OCI-LY3 (cell line): ENCODE measurements around the gene ZNF526.

Experiments used
- H2AFZ ChIP-seq: fragments of 200-600, 300-600 bp; shearing (Covaris generic); 2 replicates; pipeline ENCODE4 v1.6.0; 2014; ENCODE audit warnings: antibody characterized with exemption, low read depth, low read length
- H3K27ac ChIP-seq: fragments of 200-600, 300-600 bp; sonication (generic); 2 replicates; pipeline ENCODE4 v1.5.1; 2014; ENCODE audit warnings: mild to moderate bottlenecking, low read length, moderate library complexity, mixed read lengths
- H3K27me3 ChIP-seq: fragments of 200-600, 300-600 bp; sonication (generic); 2 replicates; pipeline ENCODE4 v1.6.1; 2014; ENCODE audit warnings: low read depth, low read length, mixed read lengths
- H3K36me3 ChIP-seq: fragments of 200-600, 300-600 bp; sonication (generic); replicated peaks from 2 replicates; pipeline ENCODE3; 2014; ENCODE audit warnings: low read depth, low read length, mixed read lengths
- H3K4me1 ChIP-seq: fragments of 300-600, 200-600 bp; sonication (generic); 2 replicates; pipeline ENCODE4 v1.6.1; 2014; ENCODE audit warnings: low read length, mixed read lengths
- H3K4me2 ChIP-seq: fragments of 200-600, 300-600 bp; sonication (generic); 2 replicates; pipeline ENCODE4 v1.6.1; 2014; ENCODE audit warnings: low read length, mixed read lengths
- H3K4me3 ChIP-seq: fragments of 300-600, 200-600 bp; sonication (generic); 2 replicates; pipeline ENCODE4 v1.5.1; 2014; ENCODE audit warnings: antibody characterized with exemption, mild to moderate bottlenecking, low read length, moderate library complexity
- H3K79me2 ChIP-seq: fragments of 300-600, 200-600 bp; shearing (Covaris generic); 2 replicates; pipeline ENCODE4 v1.6.1; 2014; ENCODE audit warnings: mild to moderate bottlenecking, low read length, mixed read lengths
- H3K9ac ChIP-seq: fragments of 300-600, 200-600 bp; shearing (Covaris generic); 2 replicates; pipeline ENCODE4 v1.6.0; 2014; ENCODE audit warnings: mild to moderate bottlenecking, low read length, moderate library complexity
- H3K9me3 ChIP-seq: fragments of 200-600, 300-600 bp; shearing (Covaris generic); 2 replicates; pipeline ENCODE4 v1.6.1; 2014; ENCODE audit warnings: low read length, mixed read lengths; ENCODE audit not compliant: insufficient read depth
- H4K20me1 ChIP-seq: fragments of 200-600, 300-600 bp; sonication (generic); 2 replicates; pipeline ENCODE4 v1.6.1; 2016; ENCODE audit warnings: low read length, mixed read lengths; ENCODE audit not compliant: insufficient read depth
- EZH2phosphoT487 ChIP-seq: fragments of 200-600 bp; shearing (Covaris generic); IDR thresholded peaks from 2 replicates; pipeline ENCODE4 v1.6.1; 2018; ENCODE audit warnings: antibody characterized with exemption, mixed run types, low read depth
- TF ChIP-seq, protein P1 (sequence below): fragments of 200-600, 300-600 bp; sonication (generic); IDR thresholded peaks from 2 replicates; pipeline ENCODE4 v1.5.1; 2014; ENCODE audit warnings: antibody characterized with exemption, low read length, low read depth

ZNF526 gene

DNA sequence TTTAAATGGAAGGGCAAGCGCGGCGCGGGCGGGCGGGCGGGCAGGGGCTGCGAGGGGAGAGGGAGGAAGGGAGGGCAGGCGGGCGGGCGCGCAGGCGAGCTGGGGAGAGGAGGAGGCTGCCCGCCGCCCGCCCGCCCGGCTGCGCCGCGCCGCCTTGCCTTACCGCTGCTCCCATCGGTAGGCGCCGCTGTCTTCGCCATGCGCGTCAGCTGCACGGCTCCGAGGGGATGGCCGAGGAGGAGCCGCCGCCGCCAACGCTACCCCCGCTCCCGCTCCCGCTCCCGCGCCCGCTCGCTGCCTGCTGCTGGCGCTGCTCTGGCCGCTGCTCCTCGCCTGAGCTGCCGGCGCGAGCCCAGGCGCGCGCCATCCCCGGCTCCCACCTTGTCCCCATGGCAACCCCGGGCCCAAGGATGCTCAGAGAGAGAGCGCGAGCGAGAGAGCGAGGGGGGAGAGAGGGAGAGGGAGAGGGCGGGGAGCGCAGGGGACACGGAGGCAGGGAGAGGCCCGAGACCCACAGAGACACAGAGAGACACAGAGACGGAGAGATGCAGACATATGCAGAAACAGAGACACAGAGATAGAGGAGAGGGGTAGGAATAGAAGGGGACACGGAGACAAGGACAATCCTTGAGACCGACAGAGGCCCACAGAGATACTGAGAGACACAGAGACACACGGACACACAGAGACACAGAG is 43.0 kb upstream of the ZNF526 start:
- Histone ChIP-seq H2AFZ (peak overlapping the region; percentile 31; the same call in 1 of the 2 replicates), H3K79me2 (no peaks in the 10 kb centered on the region), H3K9me3 (no peaks in the 10 kb centered on the region), H3K4me2 (peak overlapping the region; percentile 74), H3K4me3 (peak overlapping the region; percentile 73), H3K9ac (peak overlapping the region; percentile 21; the same call in 1 of the 2 replicates), H4K20me1 (no peaks in the 10 kb centered on the region), H3K27ac (no peak overlapping the region), H3K4me1 (peaks cover 10% of the 10 kb centered on the region), H3K27me3 (peaks cover 51% of the 10 kb centered on the region), H3K36me3 (no peaks in the 10 kb centered on the region)
- no peak for TF ChIP-seq EZH2phosphoT487
- TF ChIP-seq, protein P1, sequence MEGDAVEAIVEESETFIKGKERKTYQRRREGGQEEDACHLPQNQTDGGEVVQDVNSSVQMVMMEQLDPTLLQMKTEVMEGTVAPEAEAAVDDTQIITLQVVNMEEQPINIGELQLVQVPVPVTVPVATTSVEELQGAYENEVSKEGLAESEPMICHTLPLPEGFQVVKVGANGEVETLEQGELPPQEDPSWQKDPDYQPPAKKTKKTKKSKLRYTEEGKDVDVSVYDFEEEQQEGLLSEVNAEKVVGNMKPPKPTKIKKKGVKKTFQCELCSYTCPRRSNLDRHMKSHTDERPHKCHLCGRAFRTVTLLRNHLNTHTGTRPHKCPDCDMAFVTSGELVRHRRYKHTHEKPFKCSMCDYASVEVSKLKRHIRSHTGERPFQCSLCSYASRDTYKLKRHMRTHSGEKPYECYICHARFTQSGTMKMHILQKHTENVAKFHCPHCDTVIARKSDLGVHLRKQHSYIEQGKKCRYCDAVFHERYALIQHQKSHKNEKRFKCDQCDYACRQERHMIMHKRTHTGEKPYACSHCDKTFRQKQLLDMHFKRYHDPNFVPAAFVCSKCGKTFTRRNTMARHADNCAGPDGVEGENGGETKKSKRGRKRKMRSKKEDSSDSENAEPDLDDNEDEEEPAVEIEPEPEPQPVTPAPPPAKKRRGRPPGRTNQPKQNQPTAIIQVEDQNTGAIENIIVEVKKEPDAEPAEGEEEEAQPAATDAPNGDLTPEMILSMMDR = peak; percentile 40

DNA sequence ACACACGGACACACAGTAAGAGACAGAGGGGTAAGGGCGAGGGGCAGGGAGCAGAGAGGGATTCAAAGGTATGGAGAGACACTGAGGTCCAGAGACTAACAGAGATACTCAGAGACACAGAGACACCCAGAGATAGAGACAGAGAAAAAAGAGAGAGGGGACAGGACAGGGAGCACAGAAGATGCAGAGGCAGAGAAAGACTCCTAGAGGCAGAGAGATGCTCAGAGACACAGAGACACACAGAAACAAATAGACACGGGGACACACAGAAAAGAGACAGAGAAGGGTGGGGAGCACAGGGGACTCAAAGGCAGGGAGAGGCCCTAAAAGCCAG is 42.5 kb upstream of the ZNF526 start:
- H4K20me1 ChIP-seq = no peaks in the 10 kb centered on the region
- no peaks in the 10 kb centered on the region for H3K9me3 ChIP-seq
- TF ChIP-seq EZH2phosphoT487 = no peak
- TF ChIP-seq, protein P1 = no peak
- H2AFZ ChIP-seq = no peak overlapping the region
- H3K27ac ChIP-seq = no peak overlapping the region
- peaks cover 15% of the 10 kb centered on the region for H3K4me1 ChIP-seq
- peak overlapping the region; percentile 21; the same call in 1 of the 2 replicates for H3K9ac ChIP-seq
- H3K4me2 ChIP-seq = peak overlapping the region; percentile 74
- H3K4me3 ChIP-seq = peak overlapping the region; percentile 73
- no peaks in the 10 kb centered on the region for H3K36me3 ChIP-seq
- no peaks in the 10 kb centered on the region for H3K79me2 ChIP-seq
- peaks cover 51% of the 10 kb centered on the region for H3K27me3 ChIP-seq

DNA sequence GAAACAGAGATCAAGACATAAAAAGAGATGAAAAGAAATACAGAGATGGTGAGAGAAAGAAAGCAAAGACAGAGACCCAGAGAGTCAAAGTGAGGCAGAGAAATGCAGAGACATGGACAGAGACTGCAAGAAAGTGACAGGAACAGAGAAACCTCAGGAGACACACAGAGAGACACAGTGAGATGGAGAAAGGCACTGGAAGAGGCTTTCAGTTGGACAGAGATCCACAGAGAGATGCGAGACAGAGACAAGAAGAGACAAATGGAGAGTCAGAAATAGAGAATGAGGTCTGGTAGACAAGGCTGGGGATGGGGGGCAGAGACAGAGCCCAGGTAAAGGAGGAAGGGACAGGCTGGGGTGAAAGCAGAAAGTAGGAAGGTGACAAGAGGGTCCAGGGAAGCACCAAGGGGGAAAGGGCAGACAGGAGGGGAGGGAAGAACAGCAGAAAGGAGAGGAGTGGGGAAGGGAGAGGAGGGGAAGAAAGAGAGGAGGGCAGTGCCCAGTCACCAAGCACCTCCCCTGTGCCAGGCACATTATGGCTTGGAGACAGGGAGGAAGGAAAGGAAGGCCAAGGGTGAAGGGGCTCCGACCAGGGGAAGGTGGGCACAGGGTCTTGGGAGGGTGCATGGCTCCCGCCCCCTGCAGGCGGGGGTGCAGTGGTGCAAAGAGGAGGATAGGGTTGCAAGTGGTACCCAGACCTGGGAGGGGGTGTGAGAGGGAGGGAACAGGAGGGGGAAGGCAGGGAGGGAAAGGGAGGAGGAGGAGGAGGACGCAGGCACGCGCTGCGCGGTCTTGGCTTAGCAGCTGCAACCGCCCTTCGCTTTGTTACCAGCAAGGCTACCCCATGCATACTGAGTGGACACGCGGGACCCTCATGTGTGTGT is 41.1 kb upstream of the ZNF526 start:
- Histone ChIP-seq H2AFZ (no peak overlapping the region), H3K4me1 (peaks cover 15% of the 10 kb centered on the region), H3K79me2 (no peaks in the 10 kb centered on the region), H3K9me3 (no peaks in the 10 kb centered on the region), H3K4me3 (no peak overlapping the region), H3K4me2 (no peak overlapping the region), H3K9ac (no peak overlapping the region), H3K27ac (no peak overlapping the region), H3K27me3 (peaks cover 51% of the 10 kb centered on the region), H4K20me1 (no peaks in the 10 kb centered on the region), H3K36me3 (no peaks in the 10 kb centered on the region)
- TF ChIP-seq, protein P1 = peak; percentile 75
- TF ChIP-seq EZH2phosphoT487 = no peak

DNA sequence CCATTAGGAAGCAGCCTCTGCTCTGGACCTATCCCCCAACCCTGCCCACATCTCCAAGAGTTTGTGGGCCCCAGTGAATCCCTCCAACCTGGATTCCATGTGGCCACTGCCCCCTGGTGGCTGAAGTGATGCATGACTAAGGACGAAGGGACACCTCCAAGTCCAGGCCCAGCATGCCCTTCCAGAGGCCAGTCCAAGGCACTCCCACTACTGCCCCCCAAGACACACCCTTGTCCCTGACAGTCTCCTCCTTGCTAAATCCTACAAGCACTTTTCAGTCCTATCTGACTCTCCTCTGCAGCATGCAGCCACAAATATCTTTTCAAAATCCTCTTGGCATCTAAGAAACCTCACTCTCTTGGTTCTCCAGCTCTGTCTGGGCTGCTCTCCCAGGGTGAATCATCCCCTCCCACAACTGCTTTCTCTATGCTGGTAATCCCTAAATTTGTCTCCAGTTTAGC is 35.7 kb upstream of the ZNF526 start:
- TF ChIP-seq, protein P1 = peak; percentile 97
- no peak for TF ChIP-seq EZH2phosphoT487
- H4K20me1 ChIP-seq = no peaks in the 10 kb centered on the region
- H3K9me3 ChIP-seq = no peaks in the 10 kb centered on the region
- H3K4me3 ChIP-seq = no peak overlapping the region
- H3K9ac ChIP-seq = no peak overlapping the region
- no peak overlapping the region; the same call in 1 of the 2 replicates for H2AFZ ChIP-seq
- no peak overlapping the region for H3K27ac ChIP-seq
- H3K4me2 ChIP-seq = no peak overlapping the region
- H3K79me2 ChIP-seq = no peaks in the 10 kb centered on the region
- H3K27me3 ChIP-seq = peaks cover 18% of the 10 kb centered on the region
- peaks cover 17% of the 10 kb centered on the region for H3K4me1 ChIP-seq
- no peaks in the 10 kb centered on the region for H3K36me3 ChIP-seq
